Natural killer cell treated with Interleukin-12 subunit alpha and Interleukin-12 subunit beta and Interleukin-15 and Interleukin-18, amount 100 ng/mL, for 72 hours (primary cell): ENCODE data around the gene PRDM16. TPM values are rescaled to one million over a fixed set of nuclear protein-coding genes. Genes with fewer than 3 reads are reported as not detected.

Experiments used
- ATAC-seq, 2 donors: fragments of 150-1000 bp; cut with Tn5 transposase in 1 of 2; sonication (Bioruptor Pico), chemical (Tn5 transposase) in 1 of 2; 2 replicates each; pipeline ENCODE4 v1.10.0; 2021
- DNase-seq: peaks from one replicate; pipeline ENCODE4 v3.0.0; 2022; ENCODE audit warnings: low spot score
- H3K27ac Mint-ChIP-seq, 2 donors: 1 replicate in 1 of 2; 2 replicates in 1 of 2; pipeline ENCODE4 v1.8.0; 2022; ENCODE audit warnings: mixed read lengths in 2 of 2, mild to moderate bottlenecking in 1 of 2, moderate library complexity in 1 of 2
- H3K27me3 Mint-ChIP-seq, 2 donors: 1 replicate in 1 of 2; 2 replicates in 1 of 2; pipeline ENCODE4 v1.8.0; 2022; ENCODE audit warnings: mixed read lengths in 2 of 2
- H3K36me3 Mint-ChIP-seq: one replicate; pipeline ENCODE4 v1.8.0; 2022; ENCODE audit warnings: mixed read lengths
- H3K4me1 Mint-ChIP-seq, 2 donors: 1 replicate in 1 of 2; 2 replicates in 1 of 2; pipeline ENCODE4 v1.8.0; 2022; ENCODE audit warnings: low read depth in 2 of 2, mixed read lengths in 2 of 2, mild to moderate bottlenecking in 1 of 2
- H3K4me3 Mint-ChIP-seq: one replicate; pipeline ENCODE4 v1.8.0; 2022; ENCODE audit warnings: mixed read lengths
- H3K9me3 Mint-ChIP-seq: 2 replicates; pipeline ENCODE4 v1.8.0; 2022; ENCODE audit warnings: mixed read lengths
- total RNA-seq, 2 donors: library from RNA; stranded (reverse); gene quantifications; one replicate each; pipeline ENCODE4 v1.2.3, GENCODE V29; 2022

Gene PRDM16
- total RNA-seq, 2 donors from 2014 or later = not detected

DNA sequence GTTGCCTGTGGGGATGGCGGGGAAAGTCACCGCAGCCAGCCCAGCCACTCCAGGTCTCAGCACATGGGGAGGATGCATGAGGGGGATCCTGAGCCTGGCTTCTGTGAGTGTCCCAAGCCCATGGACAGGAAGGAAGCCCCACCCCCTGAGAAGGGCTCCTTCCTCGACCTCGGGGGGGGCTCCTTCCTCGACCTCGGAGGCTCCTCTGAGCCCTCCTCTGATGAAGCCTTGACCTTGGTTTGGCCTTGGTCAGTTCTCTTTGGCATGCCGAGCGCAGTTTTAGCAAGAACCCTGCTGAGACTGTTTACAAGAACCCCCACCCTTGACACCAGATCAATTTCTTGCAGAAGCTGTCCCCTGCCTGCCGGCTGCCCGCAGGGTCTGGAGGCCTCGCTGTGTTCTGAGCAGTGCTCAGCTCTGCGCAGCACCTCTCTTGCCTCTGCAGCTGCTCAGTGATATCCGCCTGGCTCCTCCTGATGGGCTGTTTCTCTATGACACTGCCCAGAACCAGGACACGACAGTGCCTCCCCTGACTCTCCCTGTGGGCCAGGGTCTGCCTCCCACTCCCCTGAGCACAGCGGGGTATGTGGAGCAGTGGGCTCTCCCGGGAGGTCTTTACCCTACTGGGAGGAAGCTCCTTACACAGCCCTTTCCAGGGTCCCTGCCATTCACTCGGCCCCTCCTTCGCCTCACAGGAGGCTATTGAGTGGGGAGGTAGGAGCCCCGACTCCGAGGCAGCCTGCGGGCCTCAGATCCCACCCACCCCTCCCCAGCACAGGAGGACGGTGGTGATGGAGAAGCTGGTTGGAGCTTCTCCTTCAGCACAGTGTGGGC is 32.3 kb upstream of the PRDM16 start:
- H3K36me3 Mint-ChIP-seq = no peaks in the 10 kb centered on the region
- ATAC-seq (no peak), DNase-seq (peak; percentile 53)
- no peak overlapping the region for H3K27ac Mint-ChIP-seq
- H3K4me1 Mint-ChIP-seq = no peaks in the 10 kb centered on the region
- H3K27me3 Mint-ChIP-seq = no peaks in the 10 kb centered on the region
- H3K4me3 Mint-ChIP-seq = no peak overlapping the region
- H3K9me3 Mint-ChIP-seq = no peaks in the 10 kb centered on the region

DNA sequence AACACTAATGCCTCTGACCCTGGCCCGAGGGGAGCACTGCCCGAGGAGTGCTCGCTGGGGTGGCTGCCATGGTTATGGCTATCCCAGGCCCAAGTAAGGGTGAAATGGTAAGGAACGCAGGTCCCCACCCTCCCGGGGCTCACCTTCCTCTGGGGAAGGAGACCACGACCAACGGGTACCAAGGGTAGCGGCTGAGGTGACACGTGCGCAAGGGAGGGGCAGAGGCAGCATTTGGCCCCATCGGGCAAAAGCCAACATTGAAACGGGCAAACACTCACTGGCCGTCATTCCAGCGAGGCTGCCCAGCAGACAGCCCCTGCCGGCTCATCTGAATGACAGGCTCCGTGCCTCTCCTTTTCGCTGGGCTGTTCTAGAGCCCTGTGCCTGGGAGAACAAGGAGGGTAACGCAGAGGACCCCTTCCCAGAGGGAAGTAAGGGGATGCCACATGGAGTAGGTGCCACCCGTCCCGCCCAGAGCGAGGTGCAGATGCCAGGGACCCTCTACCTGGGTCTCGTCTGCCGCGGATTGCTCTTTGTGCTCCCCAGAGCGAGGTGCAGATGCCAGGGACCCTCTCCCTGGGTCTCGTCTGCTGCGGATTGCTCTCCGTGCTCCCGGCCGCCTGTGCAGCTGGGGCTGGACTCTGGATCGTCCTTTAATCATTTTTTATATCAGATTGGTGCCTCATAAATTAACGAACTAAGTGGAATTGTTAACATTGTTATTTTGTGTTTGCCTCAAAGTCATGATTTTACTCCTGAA is 31.5 kb upstream of the PRDM16 start:
- Mint-ChIP-seq H3K36me3 (no peaks in the 10 kb centered on the region), H3K27ac (no peak overlapping the region), H3K27me3 (no peaks in the 10 kb centered on the region), H3K9me3 (no peaks in the 10 kb centered on the region), H3K4me1 (no peaks in the 10 kb centered on the region), H3K4me3 (no peak overlapping the region)
- DNase-seq (peak; percentile 52), ATAC-seq (no peak)

DNA sequence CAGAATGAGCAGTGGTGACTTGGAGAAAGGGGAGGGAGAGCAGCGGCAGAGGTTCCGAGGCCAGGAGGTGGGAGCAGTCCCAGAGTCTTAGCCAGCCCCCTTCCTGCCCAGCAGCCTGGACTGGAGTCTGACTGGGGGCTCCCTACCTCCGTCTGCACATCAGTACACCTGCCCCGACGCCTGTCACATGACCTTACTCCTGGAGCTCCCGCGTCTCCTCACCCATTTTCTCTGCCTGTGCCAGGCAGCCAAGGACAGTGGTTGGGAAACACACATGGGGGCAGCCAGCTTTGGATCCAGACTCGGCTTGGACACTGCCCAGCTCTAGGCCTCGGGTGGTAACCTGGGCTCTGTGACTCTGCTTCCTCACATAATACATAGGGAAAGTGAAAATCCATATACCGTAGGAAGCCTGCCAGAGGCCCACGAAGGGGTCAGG is 30.9 kb upstream of the PRDM16 start:
- no peaks in the 10 kb centered on the region for H3K9me3 Mint-ChIP-seq
- no peak overlapping the region for H3K27ac Mint-ChIP-seq
- ATAC-seq = no peak
- no peaks in the 10 kb centered on the region for H3K27me3 Mint-ChIP-seq
- peak; percentile 46 for DNase-seq
- no peak overlapping the region for H3K4me3 Mint-ChIP-seq
- H3K4me1 Mint-ChIP-seq = no peaks in the 10 kb centered on the region
- H3K36me3 Mint-ChIP-seq = no peaks in the 10 kb centered on the region

DNA sequence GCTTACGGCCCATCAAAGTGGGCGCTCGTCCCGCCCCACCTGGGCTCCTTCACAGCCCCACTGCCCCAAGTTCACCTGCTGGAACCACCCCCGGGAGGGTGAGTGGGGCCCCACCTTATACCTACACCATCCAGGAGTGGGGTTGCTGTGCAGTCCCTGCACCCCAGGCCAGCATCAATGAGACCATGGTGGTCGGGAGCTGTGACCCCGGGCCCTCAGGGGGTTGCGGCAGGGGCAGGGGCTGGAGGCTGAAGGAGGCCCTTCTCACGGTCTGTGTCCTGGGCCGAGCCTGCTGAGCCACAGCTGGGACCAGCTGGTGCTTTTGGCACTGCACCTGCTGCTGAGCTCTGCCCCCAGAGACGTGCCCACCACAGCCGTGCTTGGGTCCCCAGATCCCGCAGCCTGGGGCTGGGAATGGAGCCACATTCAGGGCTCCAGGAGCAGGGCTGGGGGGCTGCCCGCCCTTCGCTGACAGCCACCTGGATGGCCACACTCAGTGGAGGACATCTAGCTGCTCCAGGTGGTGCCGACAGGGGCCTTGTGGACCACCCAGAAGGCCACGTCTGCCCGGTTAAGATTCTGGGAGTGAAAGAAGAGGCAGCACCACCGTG is 30.3 kb upstream of the PRDM16 start:
- no peak for ATAC-seq
- H3K4me3 Mint-ChIP-seq = no peak overlapping the region

DNA sequence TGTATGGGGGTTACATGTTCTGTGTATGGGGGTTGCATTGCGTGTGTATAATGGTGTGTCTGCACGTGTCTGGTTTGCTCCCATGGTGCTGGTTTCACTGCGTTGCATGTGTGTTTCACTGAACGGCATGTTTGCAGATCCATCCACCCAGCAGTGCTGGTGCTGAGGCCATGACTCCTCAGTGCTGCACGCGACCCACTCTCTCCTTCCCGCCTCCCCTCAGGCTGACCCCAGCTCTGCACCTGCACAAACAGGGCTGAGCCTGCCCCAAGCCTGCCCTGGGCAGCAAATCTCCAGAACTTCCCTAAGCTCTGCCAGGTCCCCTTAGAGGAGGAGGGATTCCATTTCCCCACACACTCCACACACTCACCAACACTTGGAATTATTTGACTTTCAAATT is 29.0 kb upstream of the PRDM16 start:
- Mint-ChIP-seq H3K4me1 (no peaks in the 10 kb centered on the region), H3K9me3 (no peaks in the 10 kb centered on the region), H3K36me3 (no peaks in the 10 kb centered on the region), H3K27me3 (peaks cover 7% of the 10 kb centered on the region in 2 donors), H3K4me3 (no peak overlapping the region), H3K27ac (no peak overlapping the region)
- ATAC-seq (peak in 1 of 2 donors; percentile 25), DNase-seq (peak; percentile 37)

More for the DNA sequence above, 30.3 kb upstream of the PRDM16 start:
- Mint-ChIP-seq H3K36me3 (no peaks in the 10 kb centered on the region), H3K27me3 (no peaks in the 10 kb centered on the region), H3K9me3 (no peaks in the 10 kb centered on the region), H3K27ac (no peak overlapping the region), H3K4me1 (no peaks in the 10 kb centered on the region)
- peak; percentile 29 for DNase-seq

DNA sequence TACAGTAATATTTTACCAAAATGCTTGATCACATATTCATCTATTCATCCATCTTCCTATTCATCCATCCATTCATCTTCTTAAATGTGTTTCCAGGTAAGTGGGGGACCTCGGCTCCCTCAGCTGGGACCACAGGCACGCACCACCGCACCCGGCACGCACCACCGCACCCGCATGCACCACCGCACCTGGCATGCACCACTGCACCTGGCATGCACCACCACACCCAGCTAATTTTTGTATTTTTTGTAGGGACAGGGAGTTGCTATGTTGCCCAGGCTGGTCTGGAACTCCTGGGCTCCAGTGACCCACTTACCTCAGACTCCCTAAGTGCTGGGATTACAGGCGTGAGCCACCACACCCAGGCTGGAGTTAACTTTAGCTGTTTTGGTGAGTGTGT is 26.5 kb upstream of the PRDM16 start:
- no peaks in the 10 kb centered on the region for H3K9me3 Mint-ChIP-seq
- peaks cover 17 to 25% of the 10 kb centered on the region in 2 donors for H3K27me3 Mint-ChIP-seq
- ATAC-seq = no peak
- no peaks in the 10 kb centered on the region for H3K4me1 Mint-ChIP-seq
- H3K4me3 Mint-ChIP-seq = no peak overlapping the region
- no peak overlapping the region for H3K27ac Mint-ChIP-seq
- peak; percentile 41 for DNase-seq
- no peaks in the 10 kb centered on the region for H3K36me3 Mint-ChIP-seq

DNA sequence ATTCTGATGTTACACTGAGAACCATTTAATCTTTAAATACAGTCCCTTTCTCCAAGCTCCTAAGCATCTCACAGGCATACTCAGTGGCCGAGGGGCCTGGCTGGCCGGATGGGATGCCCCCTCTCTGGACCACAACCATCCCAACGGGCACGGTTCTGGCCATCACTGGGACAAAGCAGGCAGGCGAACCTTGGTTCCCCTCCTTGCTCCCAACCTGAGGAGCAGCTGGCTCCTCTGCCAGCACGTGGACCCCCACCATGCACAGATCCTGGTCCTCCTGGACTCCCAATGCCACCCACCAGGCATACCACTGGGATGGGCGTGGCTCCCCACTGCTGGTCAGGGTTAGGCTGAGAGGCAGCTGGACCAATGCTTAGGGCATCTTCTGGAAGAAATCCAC is 19.8 kb upstream of the PRDM16 start:
- Mint-ChIP-seq H3K27ac (no peak overlapping the region), H3K36me3 (peaks cover 4% of the 10 kb centered on the region), H3K9me3 (peaks cover 5% of the 10 kb centered on the region), H3K27me3 (peaks cover 29 to 49% of the 10 kb centered on the region in 2 donors), H3K4me1 (peaks cover 3 to 6% of the 10 kb centered on the region in 2 donors), H3K4me3 (no peak overlapping the region)
- DNase-seq (peak; percentile 51), ATAC-seq (no peak)

DNA sequence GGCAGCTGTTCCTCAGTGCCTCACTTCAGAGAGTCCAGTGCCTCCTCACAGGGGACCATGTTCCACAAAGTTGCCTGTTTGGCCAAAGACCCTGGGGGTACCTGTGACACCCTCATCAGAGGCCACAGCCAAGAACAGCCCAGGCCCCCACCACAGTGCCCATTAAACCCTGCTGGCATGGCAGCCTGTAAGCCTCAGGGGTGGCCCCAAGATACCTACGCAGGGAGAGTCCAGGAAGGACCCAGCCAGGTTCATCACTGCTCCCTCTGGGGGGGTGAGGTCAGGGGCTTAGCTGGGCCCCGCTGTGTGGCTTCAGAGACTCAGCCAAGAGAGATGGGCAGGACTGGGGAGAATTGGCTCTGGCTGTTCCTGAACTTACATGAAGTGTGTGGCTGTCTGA is 19.1 kb upstream of the PRDM16 start:
- Mint-ChIP-seq H3K27ac (no peak overlapping the region), H3K27me3 (peaks cover 23 to 43% of the 10 kb centered on the region in 2 donors), H3K36me3 (peaks cover 4% of the 10 kb centered on the region), H3K9me3 (peaks cover 5% of the 10 kb centered on the region), H3K4me3 (no peak overlapping the region), H3K4me1 (peaks cover 3 to 6% of the 10 kb centered on the region in 2 donors)
- DNase-seq = peak; percentile 48
- peak; percentile 32 to 56 for ATAC-seq

DNA sequence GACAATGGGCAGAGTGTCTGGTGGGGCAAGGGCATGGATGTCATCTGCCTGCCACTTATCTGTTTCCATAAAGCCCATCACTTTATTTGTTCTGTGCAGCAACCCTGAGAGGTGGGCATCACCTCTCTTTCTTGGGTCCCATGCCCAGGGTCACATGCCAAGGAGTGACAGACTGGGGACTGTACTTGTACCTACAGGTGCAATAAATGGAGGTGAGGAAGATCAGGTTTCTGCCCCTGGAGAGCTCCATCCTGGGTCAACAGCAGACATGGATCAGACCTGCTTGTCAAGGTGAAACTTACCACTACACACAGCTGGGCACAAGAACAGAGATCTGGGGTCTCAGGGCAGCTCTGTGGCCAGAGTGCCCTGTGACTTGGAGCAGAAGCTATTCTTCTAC is 18.4 kb upstream of the PRDM16 start:
- H3K9me3 Mint-ChIP-seq = peaks cover 5% of the 10 kb centered on the region
- H3K36me3 Mint-ChIP-seq = peaks cover 4% of the 10 kb centered on the region
- ATAC-seq (no peak), DNase-seq (peak; percentile 8)
- peaks cover 3 to 6% of the 10 kb centered on the region in 2 donors for H3K4me1 Mint-ChIP-seq
- H3K4me3 Mint-ChIP-seq = no peak overlapping the region
- H3K27me3 Mint-ChIP-seq = peaks cover 21 to 39% of the 10 kb centered on the region in 2 donors
- no peak overlapping the region for H3K27ac Mint-ChIP-seq

DNA sequence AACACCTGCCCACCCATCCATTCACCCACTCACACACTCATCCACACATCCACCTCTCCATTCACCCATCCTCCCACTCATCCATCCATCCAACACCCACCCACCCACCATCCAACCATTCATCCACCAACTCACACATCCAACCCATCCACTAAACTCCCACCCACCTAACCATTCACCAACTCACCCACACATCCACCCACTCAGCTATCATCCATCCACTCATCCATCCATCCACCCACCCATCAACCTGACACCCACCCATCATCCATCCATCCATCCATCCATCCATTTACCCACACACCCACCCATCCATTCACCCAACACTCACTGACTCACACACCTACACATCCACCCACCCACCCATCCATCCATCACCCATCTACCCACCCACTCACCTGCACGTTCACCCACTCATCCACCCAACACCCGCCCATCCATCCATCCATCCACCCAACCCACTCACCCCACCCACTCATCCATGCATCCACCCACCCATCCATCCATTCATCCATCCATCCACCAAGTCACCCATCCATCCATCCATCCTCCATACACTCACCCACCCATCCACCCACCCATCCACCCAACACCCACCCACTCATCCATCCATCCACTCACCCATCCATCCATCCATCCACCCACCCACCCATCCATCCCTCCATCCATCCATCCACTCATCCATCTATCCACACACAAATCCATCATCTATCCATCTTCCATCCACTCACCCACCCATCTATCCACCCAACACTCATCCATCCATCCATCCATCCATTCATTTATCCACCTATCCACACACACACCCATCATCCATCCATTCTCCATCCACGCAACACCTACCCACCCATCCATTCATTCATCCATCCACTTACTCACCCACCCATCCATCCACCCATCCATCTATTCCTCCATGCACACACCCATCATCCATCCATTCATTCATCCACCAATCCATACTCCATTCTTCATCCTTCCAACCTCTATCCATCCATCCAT is 17.4 kb upstream of the PRDM16 start:
- Mint-ChIP-seq H3K9me3 (peaks cover 5% of the 10 kb centered on the region), H3K4me3 (no peak overlapping the region), H3K27me3 (peaks cover 16 to 29% of the 10 kb centered on the region in 2 donors), H3K4me1 (peaks cover 3 to 6% of the 10 kb centered on the region in 2 donors), H3K27ac (no peak overlapping the region), H3K36me3 (peaks cover 4% of the 10 kb centered on the region)
- DNase-seq = peak; percentile 35
- no peak for ATAC-seq

DNA sequence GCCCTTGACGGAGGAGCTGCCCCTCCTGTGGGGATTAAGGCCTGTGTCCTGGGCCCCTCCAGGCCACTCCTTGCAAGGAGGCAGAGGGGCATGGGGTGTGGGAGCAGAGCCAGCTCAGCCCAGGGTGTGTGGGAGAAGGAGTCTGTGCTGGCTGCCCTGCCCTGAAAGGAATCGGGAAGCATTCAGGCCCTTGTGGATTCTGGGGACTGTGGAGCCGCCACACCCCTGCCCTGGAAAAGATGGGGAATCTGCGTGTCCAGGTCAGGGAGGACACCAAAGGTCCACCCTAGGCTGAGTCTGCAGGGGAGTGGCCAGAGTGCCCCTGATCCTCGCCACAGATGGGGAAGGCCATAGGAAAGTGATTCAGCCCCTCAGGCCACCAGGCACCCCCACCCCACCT is 16.5 kb upstream of the PRDM16 start:
- Mint-ChIP-seq H3K9me3 (peaks cover 5% of the 10 kb centered on the region), H3K4me3 (no peak overlapping the region), H3K27ac (no peak overlapping the region), H3K4me1 (peaks cover 3 to 6% of the 10 kb centered on the region in 2 donors), H3K27me3 (peaks cover 12 to 24% of the 10 kb centered on the region in 2 donors), H3K36me3 (peaks cover 4% of the 10 kb centered on the region)
- peak; percentile 40 for DNase-seq
- no peak for ATAC-seq

DNA sequence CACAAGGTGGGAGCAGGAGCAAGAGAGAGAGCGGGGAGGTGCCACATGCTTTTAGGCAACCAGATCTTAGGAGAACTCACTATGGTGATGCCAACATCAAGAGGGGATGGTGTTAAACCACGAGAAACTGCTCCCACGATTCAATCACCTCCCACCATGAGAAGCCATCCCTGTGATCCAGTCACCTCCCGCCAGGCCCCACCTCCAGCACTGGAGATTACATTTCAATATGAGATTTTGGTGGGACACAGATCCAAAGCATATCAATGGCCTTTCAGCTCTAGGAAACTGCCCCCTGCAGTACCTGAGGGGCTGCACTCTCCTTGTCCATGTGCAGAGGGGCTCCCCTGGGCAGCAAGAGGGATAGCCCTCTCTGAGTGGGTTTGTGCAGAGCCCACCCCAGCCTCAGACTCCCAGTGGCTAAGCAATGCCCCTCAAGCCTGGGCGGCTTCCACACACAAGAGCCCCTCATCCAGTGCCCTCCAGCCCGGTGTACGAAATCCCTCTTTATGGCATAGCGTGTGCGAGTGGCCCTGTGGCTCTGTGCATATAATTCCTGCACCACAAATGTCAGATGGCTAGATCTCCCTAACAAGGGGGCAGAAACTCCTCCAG is 15.5 kb upstream of the PRDM16 start:
- peaks cover 13 to 15% of the 10 kb centered on the region in 2 donors for H3K27me3 Mint-ChIP-seq
- peaks cover 3 to 6% of the 10 kb centered on the region in 2 donors for H3K4me1 Mint-ChIP-seq
- peak; percentile 31 for DNase-seq
- H3K36me3 Mint-ChIP-seq = peaks cover 4% of the 10 kb centered on the region
- H3K9me3 Mint-ChIP-seq = peaks cover 5% of the 10 kb centered on the region
- no peak overlapping the region for H3K4me3 Mint-ChIP-seq
- no peak overlapping the region for H3K27ac Mint-ChIP-seq
- no peak for ATAC-seq
